ENCODE data around the gene B4GALT7.

Gene B4GALT7

DNA sequence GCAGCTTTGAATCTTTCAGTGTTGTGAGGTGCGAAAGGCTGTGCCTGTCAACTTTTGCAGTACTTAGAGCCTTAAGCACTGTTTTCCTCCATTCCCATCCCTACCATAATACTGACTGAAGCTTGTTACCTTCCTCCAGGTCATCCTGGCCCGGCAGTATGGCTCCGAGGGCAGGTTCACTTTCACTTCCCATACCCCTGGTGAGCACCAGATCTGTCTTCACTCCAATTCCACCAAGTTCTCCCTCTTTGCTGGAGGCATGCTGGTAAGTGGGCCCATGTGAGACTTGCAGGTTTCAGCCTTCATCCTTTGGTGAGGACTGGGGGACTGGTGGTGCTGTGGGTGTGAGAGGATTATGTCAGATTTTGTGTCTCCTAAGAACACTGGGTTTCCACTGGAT is 6.4 kb upstream of the B4GALT7 start:
- no peak for DNase-seq (ENCODE audit: low spot score)

DNA sequence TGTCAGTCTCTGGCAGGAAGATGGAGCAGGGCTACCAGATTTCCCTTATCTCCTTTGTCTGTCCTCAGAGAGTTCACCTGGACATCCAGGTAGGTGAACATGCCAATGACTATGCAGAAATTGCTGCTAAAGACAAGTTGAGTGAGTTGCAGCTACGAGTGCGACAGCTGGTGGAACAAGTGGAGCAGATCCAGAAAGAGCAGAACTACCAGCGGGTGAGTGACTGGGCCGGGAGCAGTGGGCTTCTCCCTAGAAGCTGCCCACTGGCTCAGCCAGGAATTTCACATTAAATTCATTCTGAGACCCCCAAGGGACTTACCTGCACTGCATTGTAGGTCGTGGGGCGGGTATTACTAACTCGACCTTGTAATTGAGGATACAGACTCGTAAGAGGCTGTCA is 5.9 kb upstream of the B4GALT7 start:
- DNase-seq (ENCODE audit: low spot score), result no peak

DNA sequence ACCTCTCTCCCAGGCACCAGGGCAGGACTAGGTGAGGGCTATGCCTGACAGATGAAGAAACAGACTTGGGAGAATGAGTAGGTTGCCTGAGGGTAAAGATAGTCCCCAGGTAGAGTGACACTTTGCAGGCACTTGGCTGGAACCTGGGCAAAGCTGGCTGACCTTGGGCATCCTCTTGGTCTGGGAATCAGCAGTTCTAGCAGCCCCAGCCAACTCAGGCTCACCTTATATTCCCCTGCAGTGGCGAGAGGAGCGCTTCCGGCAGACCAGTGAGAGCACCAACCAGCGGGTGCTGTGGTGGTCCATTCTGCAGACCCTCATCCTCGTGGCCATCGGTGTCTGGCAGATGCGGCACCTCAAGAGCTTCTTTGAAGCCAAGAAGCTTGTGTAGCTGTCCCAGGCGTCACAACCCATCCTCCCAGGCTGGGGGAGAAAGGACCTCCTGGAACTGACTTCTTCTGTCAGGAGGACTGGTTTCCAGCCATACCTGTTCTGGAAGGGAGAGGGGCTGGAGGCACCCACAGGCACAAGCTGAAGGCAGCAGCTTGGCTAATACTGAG is 4.8 kb upstream of the B4GALT7 start:
- DNase-seq (ENCODE audit: low spot score), result no peak

DNA sequence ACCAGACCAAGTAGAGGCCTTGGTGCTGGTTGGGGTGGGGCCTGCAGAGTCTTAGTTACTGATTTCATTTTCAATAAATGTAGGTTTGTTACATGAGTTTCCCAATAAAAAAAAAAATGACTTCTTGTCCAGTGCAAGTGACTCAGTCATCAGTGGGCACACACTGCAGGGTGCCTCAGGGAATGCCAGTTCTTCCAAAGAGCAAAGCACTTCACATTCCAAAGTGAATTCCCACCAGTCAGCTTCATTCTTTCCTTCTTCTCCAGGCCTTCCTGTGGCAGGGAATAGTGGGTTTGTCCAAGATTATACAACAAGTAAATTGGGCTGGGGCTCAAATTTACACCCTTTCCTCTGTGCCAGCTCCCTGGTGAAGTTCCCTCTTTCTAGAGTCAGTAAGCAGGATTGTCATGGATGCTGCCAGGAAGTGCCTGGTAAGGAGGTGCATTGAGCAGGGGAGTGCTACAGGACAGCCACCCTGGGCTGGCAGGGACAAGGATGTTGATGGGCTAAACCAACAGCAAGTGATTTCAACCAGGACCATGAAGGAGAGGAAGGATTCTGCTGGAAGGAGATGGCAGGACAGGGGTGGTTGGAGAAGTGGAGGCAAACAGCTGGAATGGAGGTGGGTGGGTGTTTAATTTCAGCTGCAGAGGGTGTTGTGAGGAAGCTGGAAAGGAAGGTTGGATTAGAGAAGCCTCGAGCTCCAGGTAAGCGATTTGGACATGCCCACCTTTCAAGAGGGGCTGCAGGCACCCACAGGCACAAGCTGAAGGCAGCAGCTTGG is 3.7 kb upstream of the B4GALT7 start:
- DNase-seq (ENCODE audit: low spot score), result no peak

DNA sequence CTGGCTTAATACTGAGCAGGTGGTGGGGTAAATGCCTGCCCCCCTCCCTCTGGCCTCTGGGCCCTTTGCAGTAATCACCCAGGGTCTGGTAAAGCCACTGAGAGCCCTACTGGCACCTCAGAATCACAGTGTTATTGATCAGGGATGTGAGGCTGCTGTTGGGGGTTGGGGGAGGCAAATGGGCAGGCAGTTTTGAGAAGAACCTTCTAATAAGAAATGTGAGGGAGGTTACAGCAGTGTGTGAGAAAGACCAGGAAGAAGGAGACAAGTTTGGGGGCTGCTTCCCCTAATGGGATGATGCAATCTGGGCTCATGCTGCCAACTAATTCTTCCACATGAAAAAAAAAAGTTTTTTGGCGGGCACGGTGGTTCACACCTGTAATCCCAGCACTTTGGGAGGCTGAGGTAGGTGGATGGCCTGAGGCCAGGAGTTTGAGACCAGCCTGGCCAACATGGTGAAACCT is 3.1 kb upstream of the B4GALT7 start:
- no peak for DNase-seq (ENCODE audit: low spot score)

DNA sequence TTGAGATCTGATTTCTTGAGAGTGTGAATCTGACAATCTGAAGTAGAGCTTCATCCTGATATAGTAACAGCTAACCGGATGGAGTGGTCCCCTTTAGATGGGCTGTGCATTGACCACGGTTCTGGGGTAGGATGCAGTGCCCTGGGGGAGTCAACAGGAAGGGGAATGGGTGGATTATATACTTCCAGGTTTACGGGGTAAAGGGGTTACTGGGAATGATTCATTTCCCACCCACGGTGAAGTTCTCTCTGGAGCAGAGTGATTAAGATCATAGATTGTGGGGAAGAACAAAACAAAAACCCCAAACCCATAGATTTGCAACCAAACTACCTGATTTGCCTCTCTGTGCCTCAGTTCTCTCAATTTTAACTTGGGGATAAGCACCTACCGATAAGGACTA is 1.5 kb upstream of the B4GALT7 start:
- DNase-seq (ENCODE audit: low spot score), result no peak

DNA sequence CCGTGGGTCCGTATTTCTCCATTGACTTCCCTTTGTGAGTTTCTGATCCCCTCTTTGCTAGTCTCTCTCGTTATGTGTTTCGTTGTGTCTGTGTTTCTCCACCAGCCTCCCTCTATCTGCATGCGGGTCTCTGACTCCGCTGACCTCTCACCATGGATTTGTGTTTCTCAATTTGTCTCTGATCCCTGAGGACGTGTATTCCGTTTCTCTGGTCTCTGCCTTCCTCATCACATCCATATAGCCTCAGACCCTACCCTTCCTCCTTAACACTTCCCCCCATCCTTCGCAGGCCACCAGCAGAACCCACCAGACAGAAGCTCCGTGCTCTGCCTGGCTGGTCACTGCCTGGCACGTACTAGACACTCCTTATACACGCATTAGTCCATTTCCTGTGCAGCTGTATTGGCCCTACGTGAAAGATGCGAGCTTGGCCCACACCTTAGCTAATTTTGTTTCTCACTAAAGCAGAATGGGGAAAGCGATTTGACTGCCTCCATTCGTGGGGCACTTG is 631 bp downstream of the B4GALT7 start:
- DNase-seq (ENCODE audit: low spot score), result no peak

DNA sequence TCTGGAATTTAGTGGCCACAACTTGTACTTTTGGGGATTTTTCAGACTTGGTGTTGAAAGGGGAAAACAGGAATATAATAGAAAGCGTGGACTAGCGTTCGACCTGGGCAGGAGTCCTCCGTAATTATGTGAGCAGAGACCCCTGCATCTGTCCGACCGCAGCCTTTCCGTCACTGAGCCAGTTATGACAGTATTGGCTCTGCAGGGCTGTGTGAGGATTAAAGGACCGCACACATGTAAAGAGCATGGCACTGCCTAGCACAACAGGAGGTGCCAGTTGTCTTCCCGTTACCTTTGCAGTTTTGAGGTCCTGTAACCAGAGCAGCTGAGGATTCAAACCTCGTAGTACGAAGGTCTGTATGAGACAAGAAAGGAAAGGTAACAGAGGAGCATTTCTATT is 1.2 kb downstream of the B4GALT7 start:
- no peak for DNase-seq (ENCODE audit: low spot score)

DNA sequence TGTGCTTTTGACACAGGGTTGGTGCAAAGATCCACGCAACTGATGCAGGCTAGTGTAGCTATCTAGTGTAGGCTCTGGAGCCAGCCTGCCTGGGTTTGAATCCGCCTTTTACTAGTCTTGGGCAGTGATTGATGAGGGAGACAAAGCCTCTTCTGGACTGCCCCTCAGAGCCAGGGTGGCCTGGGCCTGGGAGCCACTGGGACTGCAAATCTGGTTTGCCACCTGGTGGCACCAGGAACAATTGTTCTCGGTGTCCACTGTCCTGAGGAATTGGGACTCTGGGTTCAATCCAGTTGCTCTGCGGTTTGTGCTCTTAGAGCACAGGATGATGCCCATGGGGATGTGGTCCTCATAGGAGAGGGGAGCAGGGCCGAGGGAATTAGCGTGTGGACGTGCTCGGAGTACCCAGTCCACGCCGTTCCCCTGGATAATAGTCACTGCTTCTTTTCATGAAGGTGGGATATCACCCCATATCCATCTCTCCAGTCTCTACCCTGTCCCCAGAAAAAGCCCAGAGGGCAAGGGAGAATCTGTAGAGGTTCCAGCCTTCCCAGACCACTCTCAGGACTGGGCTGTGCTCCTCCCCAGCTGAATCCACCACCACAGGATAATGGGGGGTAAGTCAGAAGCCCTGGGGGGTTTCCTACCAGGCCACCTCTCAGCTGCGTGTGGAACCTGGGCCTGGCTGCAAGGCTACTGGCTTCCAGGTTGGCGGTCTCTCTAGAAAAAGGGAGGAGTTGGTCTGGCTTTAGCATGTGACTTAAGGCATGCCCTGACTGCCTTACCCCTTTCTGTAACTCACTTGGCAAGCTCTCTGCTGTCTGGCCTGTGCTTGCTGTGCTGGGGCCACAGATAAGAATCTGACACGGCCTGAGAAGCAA is 1.9 kb downstream of the B4GALT7 start:
- peak; percentile 55 for DNase-seq (ENCODE audit: low spot score)

DNA sequence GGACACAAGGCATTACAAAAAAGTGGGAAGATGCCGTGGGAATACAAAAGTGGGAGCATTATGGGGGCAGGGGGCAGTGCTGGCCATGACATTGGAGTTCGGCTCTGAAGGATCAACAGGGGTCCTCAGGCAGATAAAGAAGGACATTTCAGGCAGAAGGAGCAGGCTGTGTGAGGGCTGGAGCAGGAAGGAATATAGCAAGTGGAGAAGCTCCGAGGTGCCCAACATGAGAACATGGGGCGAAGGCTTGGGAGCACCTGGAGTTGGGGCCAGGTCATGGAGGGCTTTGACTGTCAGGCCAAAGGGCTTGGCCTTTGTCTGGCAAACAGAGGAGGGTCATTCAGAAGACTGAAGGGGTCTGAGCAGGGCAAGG is 2.5 kb downstream of the B4GALT7 start:
- DNase-seq (ENCODE audit: low spot score), result no peak

DNA sequence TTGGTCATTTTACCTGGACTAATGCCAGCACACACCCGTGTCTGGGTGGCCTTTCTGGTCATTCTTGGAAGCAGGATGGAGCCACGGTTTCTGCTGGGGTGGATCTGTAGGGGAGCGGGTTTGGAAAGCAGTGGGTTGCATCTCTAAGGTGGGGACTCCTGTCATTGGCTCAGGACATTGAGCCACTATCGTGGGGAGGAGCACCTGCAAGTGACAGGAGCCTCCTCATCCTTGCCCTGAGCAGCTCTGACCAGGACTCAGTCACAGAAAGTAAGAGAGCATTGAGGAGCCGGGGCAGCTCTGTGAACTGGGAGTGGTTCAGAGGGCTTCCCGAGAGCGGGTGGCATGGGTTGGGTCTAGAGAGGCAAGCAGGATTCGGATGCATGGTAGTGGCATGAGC is 3.7 kb downstream of the B4GALT7 start:
- no peak for DNase-seq (ENCODE audit: low spot score)

DNA sequence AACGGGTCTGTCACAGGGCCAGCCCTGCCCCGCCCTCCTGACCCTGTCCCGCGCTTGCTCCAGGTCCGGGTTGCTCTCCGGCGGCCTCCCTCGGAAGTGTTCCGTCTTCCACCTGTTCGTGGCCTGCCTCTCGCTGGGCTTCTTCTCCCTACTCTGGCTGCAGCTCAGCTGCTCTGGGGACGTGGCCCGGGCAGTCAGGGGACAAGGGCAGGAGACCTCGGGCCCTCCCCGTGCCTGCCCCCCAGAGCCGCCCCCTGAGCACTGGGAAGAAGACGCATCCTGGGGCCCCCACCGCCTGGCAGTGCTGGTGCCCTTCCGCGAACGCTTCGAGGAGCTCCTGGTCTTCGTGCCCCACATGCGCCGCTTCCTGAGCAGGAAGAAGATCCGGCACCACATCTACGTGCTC is 4.2 kb downstream of the B4GALT7 start:
- no peak for DNase-seq (ENCODE audit: low spot score)

DNA sequence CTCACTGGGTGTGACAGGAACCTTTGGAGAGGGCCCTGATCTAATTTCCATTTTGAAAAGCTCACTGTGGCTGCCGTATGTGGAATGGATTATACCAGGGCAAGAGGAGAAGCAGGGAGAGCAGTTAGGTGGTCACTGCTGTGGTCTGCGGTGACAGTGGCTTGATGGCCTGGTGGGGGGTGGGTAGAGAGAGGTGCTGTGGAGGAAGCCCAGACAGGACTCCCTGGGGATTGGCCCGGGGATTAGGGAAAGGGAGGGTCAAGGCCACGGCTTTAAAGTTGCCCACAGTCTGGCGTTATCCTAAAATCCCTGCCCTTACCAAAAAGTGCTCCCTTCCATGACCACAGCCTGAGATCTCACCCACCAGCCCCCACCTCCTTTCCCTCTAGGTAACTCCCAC is 4.7 kb downstream of the B4GALT7 start:
- DNase-seq (ENCODE audit: low spot score), result no peak

DNA sequence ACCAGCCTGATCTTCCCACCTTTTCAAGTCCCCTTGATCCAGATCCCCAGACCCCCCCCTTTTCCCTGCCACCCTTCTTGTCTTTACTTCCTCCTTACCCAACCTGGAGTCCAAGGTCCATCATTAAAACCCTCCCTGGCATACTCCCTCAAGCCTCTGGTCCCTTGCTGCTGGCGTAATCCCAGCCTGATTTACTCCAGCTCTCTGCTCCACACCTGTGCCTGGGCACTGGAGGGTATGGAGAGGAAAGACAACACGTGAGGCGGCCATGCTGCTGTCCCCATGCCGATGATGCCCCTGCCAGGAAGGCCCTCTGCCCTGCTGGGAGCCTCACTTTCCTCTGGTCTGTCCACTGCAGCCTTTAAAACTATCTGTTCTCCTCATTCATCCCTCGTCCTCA is 5.1 kb downstream of the B4GALT7 start:
- DNase-seq (ENCODE audit: low spot score), result no peak

DNA sequence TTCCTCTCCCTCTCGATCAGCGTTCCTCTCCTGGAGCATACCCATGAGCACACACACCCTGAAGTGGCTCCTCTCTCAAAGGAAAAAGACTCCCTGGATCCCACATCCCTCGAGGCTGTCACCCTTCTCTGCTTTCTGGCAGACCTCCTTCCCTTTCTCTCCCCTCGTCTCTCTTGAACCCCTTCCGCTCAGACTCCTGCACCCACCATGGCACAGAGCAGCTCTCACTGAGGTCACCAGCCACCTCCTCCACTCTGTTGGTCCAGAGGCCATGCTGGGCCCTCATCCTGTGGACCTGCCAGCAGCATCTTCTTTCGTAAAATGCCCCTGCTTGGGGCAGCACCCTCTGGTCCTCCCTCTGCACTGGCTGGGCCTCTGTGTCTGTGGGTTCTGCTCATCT is 5.7 kb downstream of the B4GALT7 start:
- DNase-seq (ENCODE audit: low spot score), result no peak

DNA sequence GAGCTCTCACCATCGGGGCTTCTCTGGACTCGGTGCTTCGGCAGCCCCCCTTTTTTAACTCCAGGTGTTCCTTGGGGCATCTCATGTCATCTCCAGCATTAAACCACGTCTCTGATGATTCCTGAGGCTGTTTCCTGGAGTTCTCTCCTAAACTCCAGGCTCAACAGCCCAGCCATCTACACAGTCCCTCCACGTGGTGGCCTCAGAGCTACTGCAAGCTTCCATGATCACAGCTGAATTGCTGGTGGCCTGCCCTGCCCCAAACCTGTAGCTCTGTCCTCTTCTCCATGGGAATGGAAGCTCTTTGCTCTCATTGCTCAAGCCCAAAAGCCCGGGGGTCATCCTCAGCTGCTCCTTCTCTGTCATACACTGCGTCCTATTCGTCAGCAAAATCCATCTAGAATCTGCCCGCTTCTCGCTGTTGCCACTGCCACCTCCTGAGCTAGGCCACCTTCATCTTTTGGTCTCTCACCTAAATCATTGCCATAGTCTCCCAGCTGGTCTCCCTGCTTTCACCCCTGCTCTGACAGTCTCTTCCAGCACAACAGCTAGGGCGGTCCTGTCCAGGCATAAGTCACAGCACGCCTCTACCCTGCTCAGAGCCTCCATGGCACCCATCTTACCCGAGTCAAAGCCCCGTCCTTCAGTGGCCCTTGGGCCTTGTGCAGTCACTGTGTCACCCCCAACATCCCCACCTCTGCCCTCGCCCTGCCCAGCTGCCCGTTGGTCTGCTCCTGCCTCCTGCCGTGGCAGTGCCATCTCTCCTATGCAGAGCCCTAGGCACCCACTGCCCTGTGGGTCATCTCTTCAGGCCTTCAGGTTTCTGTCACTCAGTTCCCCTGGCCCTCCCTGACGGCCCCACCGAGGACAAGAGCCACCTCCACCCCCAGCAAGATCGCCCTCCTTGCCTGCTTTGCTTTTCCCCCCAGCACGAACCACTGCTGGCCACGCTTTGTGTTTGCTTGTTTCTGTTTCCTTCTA is 6.4 kb downstream of the B4GALT7 start:
- DNase-seq (ENCODE audit: low spot score), result no peak

DNA sequence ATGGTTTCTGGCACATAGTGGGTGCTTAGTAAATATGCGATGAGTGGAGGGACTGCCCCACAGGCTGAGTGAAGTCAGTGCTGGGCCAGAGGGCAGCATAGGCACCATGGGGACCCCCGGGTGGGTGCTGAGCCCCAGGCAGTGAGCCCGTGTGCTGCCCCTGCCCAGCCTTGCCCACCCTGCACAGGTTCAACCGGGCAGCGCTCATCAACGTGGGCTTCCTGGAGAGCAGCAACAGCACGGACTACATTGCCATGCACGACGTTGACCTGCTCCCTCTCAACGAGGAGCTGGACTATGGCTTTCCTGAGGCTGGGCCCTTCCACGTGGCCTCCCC is 7.2 kb downstream of the B4GALT7 start:
- DNase-seq (ENCODE audit: low spot score), result no peak

DNA sequence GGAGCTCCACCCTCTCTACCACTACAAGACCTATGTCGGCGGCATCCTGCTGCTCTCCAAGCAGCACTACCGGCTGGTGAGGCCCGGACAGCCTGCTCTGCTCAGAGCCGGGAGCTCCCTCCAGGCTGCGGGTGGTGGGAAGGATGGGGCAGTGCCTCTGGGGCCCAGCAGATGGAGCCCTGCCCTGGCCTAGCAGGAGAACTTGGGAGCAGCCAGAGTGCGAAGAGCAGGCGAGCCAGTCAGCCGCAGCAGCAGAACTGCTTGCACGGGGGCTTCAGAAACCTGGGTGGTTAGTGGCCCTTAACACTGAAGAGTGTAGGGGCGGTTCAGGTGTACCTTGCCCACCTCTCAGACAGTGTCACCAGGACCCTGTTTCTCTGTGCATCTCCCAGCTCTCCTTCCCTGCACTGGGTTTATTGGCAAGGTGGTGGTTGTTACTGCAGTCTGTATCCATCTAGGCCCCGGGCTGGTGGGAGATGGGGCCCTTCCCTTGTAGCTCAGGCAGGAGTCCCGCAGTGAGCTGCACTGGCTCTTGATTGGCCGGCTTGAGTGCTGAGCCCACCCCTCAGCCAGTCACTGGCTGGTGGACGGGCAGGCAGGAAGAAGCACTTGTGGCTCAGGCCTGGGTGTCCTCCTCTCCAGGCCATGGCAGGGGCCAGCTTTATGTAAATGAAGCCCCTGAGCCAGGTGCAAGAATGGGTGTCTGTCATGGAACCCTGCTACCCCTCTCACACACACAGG is 7.7 kb downstream of the B4GALT7 start:
- peak; percentile 97 for DNase-seq (ENCODE audit: low spot score)

DNA sequence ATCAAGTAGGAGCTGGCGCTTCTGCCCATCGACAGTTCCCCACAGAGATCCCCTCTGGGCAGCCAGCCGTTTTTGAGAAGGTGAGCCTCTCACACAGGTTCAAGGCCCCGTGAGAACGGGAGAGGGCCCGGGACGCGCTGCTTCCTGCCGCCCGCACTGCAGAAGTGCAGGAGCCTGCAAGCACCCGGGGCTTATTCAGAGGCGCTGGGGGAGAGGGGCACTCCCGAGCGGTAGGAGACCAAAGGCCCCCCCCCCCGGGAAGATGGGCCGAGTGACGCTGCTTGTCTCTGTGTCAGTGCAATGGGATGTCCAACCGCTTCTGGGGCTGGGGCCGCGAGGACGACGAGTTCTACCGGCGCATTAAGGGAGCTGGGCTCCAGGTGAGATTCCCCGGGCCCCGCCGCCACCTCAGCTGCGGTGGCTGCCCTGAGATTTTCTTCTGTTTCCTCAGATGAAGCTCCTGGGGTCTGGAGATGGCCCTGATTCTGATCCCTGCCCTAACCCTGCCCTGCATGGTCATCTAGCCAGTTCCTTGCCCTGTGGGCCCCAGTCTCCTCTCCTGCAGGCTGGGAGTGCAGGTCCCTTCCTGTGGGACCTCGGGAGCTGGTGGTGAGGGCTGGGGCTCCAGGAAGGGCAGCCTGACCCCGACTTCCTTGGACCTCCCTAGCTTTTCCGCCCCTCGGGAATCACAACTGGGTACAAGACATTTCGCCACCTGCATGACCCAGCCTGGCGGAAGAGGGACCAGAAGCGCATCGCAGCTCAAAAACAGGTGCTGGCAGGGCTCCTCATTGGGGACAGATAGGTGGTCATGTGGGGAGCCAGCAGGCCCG is 8.5 kb downstream of the B4GALT7 start:
- DNase-seq (ENCODE audit: low spot score), result no peak

Data from HuH-7 (cell line).